Suprapubic skin (tissue), 3 donors: ENCODE results near the gene LRRC32.

Experiments used
- CTCF ChIP-seq, 2 donors: fragments of 200-600 bp in 1 of 2; fragments of 450-650 bp in 1 of 2; sonication (generic) in 1 of 2; IDR thresholded peaks; one replicate each; pipeline ENCODE4 v1.5.1; 2016 to 2019; ENCODE audit warnings: antibody characterized with exemption in 2 of 2, mild to moderate bottlenecking in 1 of 2, moderate library complexity in 1 of 2
- POLR2A ChIP-seq, 2 donors: fragments of 450-650 bp; IDR thresholded peaks; one replicate each; pipeline ENCODE4 v1.6.1; 2017; ENCODE audit warnings: antibody characterized with exemption in 2 of 2, mild to moderate bottlenecking in 2 of 2, moderate library complexity in 2 of 2

- TF ChIP-seq CTCF (IDR thresholded peaks at IDR 0.05): no peak
- no peak for TF ChIP-seq POLR2A (IDR thresholded peaks at IDR 0.05)
Measured at GRCh38 chr11:76672431-76673175, 2.1 kb upstream of the LRRC32 start.
